GM19438 (cell line): ENCODE measurements around the gene SMG6.
"Not testable (repeated sequence)": the region's sequence is repeated elsewhere in the genome, so short reads cannot be mapped to it uniquely, and the experiment has no call there.

Source experiments
- ATAC-seq: cut with Tn5 transposase; IDR thresholded peaks from one replicate; pipeline ENCODE4 v1.9.1; 2021; ENCODE audit warnings: low read depth; ENCODE audit not compliant: unreplicated experiment

The SMG6 gene

DNA sequence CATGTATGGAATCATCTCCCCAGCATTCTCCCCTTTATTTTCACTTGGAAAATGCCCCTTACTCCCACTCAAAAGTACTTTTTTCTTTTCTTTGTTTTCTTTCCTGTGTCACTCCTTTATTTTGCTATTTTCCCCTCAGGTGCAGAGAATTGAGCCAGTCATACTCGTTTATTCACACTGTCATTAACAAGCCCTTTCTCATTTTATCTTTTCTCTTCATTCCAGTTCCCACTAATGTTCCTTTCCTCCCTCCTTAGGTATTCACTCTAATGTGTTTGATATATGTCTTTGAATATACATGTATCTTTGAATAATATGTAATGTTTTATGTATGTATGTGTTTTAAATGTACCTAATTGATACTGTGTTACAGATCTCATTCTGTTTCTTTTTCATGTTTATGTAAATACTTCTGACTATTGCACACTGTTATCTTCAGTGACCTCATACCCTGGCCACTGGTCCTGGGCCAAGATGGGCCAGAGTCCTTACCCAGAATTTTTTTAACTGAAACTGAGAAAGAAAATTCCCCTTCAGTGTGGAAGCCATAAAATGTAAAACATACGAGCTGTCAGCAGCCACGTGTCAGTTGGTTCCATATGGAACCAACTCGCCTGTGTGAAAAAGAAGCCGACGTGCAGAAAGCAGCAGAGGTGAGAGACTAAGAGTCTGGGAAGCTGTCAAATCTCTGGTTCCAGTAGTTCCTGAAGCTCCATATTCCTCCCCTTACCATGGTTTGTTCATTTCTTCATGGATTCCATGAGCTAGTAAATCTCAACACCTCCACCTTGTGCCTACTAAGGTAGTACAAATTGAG lies 6.0 kb upstream of the SMG6 start:
- no peak for ATAC-seq

DNA sequence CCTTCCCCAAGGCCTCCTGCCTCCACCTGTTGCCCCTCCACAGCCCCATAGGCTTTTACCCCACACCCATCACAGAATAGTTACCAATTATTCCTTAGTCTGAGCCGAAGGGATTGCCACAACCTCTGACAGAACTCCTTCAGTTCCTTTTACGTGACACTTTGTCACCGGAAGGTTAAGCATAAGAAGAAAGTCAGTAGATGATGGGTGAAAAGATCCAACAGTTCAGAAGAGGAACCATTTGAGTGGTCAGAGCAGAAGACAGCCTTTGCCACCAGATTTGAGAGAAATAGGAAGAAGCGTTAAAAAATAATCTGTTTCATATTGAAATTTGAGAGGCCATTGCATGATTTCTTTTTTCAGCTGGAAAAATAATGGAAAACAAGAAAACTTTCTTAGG lies 1.3 kb upstream of the SMG6 start:
- ATAC-seq, result no peak

DNA sequence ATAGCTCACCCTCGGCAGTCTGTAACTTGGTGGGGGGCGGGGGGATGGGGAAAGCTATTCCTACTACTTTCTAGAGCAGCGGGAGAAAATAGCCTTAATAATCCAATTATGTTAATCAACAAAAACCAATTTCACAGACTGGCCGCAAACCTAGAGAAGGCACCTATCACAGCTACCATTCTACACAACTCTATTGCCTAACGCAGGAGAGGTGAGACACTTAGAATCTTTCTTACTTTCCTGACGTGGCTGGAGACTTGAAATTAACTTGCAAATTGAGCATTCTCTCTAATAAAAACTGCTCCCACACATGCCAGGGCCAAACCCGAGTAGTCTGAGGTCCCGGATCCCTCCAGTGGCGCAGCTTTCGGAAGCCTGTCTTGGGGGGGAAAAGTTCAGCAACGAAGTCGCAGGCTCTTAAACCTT lies 794 bp downstream of the SMG6 start:
- peak; percentile 15 for ATAC-seq

DNA sequence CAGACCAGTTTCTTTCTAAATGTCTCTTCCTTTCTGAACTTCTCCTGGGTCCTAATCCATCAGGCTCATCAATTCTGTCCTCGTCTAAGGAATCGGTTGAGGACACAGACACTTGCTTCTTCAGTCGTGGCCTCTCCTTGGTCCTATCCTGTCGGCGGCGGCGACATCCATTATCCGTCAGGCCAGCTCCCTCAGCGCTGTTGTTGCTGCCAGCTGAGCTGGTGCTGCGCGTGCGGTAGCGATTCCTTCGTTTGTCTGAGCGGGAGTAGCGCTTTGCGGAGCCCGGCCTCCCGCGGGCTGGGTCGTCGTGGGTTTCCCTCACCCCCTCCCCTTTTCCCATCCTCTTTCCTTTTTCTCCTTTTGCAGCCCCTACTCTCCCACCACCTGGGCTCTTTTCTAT lies 3.8 kb downstream of the SMG6 start:
- no peak for ATAC-seq

DNA sequence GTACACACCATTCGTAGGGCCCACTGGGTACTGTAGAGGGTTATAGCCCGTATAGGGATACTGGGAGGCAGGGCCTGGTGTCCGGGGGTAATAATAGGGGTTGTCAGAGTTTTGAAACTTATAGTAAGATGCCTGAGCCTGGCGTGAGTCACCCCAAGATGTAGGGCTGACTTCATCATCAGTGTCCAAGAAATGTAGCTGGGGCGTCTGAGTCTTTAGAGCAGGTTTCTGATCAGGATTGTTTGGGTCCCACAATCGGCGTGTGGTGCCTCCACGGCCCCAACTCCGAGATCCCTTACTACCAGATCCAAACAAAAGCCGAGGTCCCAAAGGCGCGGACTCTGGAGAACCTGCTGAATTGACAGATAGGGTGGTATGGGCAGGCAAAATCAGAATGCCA lies 4.4 kb downstream of the SMG6 start:
- no peak for ATAC-seq

DNA sequence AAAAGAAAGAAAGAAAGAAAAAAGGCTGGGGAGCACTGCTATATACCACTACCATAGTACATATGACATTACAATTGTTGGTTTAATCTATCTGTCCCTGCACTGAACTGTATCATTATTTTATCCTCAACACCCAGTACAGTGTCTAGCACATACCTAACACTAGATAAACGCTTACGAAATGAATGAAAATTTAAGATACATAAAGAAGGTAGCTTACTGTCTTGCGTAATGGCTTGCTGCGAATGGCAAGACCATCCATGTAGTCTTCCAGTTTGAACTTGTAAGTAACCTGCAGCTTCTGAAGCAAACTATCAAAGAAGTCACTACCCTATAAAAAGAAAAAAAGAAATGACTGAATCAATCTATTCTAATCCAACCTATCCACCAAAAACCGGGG lies 6.6 kb downstream of the SMG6 start:
- no peak for ATAC-seq

DNA sequence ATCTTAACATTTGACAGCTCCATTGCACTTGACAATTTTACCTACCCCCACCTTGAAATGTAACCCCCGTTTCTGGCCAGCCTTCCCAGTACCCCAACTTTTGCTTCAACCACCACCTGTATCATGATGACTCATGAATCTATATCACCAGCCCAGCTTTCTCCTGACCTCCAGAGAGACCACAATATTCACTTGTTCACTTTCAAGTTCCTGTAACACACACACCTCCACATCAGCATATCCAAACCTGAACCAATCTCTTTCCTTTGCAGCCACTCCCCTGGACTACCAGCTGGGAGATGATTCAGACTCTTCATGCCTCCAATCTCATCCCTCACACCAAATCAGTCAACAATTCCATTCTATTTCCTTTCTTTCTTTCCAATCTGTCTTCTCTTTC lies 8.0 kb downstream of the SMG6 start:
- no peak for ATAC-seq

DNA sequence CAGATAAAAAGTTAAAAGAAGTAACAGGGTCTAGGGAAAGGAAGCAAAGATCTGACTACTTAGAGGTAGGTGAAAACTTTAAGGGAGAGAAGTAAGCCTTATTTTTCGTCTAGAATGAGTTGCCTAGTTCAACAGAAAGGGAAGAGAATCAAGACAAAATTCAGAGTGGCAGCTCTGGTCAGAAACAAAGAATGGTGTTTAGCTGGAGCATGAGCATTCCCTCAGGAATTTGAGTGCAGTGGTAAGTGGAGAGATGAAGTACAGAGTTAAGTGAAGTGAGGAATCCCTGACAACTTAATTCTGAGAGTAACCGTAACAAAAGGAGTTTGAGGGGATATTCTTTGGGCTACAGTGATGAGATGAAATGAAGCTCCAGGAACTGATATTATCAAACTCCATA lies 11.5 kb downstream of the SMG6 start:
- no peak for ATAC-seq

DNA sequence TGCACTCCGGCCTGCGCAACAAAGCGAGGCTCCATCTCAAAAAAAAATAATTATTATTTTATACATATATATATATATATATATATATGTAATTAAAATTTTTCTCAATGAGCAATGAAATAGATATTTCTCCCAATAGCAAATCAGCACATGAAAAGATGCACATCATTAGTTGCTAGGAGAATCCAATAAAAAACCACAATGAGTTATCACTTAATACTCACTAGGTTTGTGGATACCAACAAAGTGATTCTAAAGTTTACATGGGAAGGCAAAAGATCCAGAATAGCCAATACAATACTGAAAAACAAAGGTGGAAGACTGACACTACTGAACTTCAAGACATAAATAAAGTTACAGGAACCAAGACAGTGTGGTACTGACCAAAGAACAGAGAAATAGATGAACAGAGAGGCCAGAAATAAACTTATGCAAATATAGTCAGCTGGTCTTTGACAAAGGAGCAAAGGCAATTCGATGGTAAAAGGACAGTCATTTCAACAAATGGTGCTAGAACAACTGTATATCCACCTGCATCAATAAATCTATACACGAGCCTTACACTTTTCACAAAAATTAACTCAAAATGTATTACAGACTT lies 13.6 kb downstream of the SMG6 start:
- ATAC-seq, result no peak

DNA sequence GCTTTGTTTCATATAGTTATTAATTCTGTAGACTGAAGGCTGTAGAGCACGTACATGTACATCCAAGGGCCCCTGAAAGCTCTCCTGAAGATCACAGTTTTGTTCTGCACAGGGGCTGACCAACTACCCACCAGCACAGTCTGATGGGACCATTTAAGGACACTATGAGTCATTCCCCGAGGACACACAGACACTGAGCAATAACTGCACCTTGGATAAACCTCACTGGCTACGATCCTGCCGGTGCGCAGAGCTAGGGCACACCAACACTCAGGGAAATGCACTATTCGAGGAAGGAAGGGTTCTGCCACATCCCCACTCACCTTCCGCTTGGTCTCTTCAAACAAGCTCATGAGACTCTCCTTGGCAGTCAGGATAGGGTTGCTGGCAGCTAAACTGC lies 20.3 kb downstream of the SMG6 start:
- no peak for ATAC-seq

DNA sequence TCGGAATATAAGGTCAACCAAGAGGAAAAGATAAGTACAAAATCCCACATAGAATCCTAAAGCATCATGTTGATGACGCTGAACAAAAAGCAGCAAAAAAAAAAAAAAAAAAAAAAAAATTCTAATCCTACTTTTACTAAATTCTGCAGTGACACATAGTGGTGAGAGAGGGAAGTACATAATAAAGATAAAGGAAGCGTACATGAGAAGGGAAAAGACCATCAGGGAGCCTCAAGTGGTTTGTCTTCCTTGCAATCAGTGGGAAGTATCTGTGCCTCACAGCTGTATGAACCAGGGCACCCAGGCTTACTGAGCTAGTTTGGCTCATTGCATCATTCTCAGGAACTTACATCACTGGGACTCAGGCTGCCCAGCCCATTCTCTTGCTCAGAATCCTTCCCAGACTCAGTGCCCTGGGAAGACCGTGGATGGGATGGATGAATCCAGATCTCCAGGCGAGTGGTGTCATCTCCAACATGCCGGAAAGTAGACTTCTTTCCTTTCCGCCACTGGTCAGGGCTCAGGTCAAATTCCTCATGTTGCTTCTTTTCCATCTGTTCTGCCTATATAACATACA lies 21.2 kb downstream of the SMG6 start:
- ATAC-seq, result no peak

DNA sequence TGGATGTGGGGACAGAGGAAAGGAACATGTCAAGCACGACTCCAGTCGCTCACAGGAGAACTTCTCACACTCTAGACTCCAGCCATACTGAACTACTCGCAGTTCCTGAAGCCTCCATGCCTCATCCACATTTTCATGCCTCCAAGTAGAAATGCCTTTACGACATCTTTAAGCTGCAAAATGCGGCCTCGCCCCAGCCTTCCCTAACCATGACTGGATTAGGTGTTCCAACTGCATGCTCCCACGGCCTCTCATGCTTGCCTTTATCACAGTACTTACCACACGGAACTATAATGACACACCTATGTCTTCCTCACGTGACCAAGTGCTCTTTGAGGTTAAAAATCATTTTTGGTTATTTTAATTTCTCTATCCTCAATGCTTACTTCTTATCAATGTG lies 23.9 kb downstream of the SMG6 start:
- no peak for ATAC-seq

DNA sequence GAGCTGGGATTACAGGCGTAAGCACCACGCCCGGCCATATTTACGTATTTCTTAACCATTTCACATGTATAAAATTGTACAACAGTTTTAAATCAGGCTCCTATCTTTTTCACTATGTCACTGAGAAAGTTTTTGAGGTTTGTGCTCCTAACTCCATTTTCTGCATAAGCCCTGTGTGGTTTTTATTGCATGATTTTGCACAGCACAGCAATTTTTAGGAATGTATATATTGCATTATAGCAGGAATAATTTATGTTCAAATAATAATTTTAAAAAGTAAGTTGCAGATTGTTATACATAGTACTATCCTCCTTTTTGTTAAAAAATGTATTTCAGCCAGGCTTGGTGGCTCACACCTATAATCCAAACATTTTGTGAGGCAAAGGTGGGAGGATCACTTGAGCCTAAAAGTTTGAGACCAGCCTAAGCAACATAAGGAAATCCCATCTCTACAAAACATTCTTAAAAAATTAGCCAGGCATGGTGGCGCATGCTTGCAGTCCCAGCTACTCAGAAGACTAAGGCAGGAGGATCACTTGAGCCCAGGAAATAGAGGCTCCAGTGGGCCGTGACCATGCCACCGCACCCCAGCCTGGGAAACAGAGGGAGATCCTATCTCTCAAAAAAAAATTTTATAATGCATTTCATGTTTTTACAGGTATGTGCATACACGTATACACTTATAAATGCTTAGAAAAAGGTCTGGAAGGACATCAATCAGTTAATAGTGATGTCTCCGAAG lies 26.0 kb downstream of the SMG6 start:
- no peak for ATAC-seq

DNA sequence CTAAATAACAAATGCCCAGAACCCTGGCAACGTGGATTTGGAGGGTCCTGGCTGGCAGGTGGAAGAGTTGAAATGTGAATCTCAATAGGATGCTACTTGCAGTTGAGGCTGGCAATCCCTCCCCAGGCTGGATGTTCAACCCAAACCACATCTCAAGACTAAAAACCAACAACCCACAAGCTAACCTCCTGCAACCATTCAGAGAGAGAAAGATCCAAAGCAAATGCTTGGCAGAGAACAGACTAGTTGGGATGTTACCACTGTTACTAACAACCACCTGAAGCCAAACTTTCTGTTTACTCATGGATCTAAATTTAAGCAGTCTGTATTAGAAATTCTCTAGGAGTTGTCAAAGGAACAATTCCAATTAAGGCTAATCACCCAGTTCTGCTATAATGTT lies 27.9 kb downstream of the SMG6 start:
- no peak for ATAC-seq

DNA sequence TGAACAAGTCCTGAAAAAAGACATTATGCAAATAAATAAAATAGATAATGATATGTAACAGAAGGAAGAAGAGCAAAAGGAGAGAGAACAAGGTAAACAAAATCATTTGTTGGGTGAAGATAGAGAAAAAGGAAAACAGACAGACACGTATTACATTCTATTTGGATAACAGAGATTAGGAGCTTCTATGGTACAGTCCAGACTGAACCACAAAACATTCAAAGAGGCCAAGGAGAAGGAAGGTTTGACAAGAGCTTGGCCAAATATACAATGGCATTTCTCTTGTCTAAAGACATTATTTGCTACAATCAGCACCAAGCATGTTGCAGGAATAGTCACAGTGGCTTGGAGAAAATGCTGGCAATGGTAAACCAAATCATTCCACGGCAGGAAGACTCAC lies 29.2 kb downstream of the SMG6 start:
- no peak for ATAC-seq

DNA sequence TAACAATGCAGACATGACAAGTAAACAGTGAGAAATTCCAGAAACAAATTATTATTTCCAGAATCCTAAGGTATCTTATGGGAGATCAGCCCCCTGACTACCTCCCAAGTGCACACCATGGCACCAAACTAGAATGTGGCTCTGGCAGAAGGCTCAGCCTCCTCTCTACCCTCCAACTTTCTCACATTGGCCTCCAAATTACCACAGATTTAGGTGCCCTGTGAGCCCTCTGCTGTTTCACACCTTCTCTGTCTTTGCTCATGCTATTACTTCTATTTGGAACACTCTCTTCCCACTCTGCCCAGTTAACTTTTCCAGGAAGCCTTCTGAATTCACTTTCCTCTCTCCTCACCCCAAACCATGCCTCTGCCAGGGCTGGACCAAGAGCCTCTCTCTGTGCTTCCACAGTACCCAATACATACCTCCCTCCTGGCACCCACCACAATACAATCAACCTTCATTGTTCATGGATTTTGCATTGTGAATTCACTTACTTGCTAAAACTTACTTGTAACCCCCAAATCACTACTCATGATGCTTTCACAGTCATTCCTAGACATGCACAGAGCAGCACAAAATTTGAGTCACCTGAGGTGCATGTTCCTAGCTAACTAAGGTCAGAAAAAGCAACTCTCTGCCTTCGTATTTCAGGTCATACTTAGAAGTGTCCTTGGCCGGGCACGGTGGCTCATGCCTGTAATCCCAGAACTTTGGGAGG lies 31.4 kb downstream of the SMG6 start:
- no peak for ATAC-seq

DNA sequence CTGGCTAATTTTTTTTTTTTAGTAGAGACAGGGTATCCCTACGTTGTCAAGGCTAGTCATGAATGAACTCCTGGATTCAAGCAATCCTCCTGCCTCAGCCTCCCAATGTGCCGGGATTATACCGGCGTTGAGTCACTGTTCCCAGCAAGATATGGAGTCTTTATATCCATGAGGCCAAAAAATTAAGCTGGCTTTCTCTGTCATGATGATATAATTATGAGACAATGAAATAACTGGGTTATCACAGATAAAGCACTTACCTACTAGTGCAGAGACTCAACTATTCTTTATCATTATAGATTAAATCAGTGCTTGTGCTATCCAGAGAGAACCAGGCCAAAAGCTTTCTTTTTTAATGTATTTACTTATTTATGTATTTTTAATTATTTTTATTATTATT lies 36.2 kb downstream of the SMG6 start:
- no peak for ATAC-seq

DNA sequence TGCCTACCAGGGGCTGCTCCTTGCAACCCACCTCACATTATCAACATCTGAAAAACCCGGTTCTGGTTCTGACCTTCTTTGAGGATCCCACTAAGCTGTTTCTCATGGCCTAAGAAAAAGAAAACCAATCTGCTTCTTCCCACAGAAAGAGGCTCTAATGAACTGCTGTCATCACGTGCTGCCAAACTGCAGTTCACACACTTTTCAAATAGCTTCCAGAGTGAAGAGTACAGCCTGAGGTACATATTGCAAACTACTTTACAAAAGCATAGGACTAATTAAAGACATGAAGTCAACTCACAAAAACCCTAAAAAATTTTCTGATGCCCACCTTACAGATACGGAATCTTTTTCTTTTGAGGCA lies 36.7 kb downstream of the SMG6 start:
- ATAC-seq, result no peak

DNA sequence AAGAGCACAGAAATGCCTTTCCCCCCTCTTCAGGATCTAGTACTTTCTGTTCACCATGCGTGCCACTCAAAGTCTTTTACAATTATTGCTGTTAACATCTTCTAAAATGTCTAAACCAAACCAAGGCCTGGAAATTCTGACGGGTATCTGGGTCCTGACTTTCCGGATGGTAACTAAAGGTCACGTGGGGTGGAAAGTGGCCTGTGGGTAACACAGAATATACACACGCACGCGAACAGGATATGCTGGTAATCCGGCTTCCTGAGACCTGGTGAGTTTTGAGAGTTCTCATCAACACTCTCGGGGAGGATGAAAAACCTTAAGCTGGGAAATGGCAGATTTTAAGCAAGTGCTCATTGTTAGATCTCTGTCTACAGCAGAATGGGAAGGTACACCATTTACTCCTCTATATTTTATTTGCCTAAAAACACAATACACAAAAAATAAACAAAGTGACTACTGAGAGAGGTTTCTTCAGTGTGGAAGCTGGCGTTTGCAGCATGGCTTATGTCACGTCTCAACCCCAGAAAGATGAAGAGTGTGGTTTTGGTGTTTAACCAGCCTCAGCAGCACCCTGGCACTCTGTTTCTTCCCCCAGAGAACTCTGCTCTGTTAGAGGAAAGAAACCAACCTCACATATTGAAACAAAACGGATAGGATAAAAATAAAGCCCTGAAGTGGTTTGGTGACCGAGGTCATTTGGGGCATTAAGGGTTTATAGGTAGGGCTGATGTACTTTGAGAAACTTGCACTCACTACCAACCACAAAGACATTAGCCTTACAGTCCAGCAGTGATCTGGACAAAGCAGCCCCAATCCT lies 37.3 kb downstream of the SMG6 start:
- ATAC-seq, result peak; percentile 82

DNA sequence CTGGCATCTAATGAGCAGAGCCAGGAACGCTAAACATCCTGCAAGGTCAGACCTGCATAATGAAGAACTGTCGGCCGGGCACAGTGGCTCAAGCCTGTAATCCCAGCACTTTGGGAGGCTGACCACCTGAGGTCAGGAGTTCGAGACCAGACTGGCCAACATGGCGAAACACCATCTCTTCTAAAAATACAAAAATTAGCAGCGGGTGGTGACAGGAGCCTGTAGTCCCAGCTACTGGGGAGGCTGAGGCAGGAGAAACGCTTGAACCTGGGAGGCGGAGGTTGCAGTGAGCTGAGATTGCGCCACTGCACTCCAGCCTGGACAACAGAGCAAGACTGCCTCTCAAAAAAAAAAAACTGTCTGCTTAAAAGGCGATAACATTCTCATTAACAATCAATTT lies 38.4 kb downstream of the SMG6 start:
- ATAC-seq, result not testable (repeated sequence)
